PC-3 (cell line): Measurements from ENCODE around the gene FAM171A2. TPM values are rescaled to one million over a fixed set of nuclear protein-coding genes. Genes with fewer than 3 reads are reported as not detected.

Source experiments
- ATAC-seq: fragments of 200-7000 bp; cut with Tn5 transposase; 2 replicates; pipeline ENCODE4 v1.9.1; 2020; ENCODE audit warnings: mild to moderate bottlenecking, moderate library complexity
- BruUV-seq: library from RNA; stranded (reverse); fragments of 400-500 nt; replicated peaks from 2 replicates; lab custom pipeline; 2021; lab: Mats Ljungman, UMichigan
- CTCF ChIA-PET: fragments of 300-600 bp; sonication (Branson Sonifier 250); formaldehyde crosslinking; loops from one replicate; lab custom pipeline; 2022; ENCODE audit warnings: antibody characterized with exemption; lab: Charles Lee
- POLR2A ChIA-PET: fragments of 300-600 bp; sonication (Branson Sonifier 250); formaldehyde crosslinking; loops from one replicate; lab custom pipeline; 2022; ENCODE audit warnings: antibody characterized with exemption; ENCODE audit not compliant: unreplicated experiment; lab: Charles Lee
- DNase-seq: peaks from one replicate; pipeline ENCODE4 v3.0.0-alpha.2; 2015
- H2AFZ ChIP-seq: fragments of 300-600 bp; sonication (generic); 2 replicates; pipeline ENCODE4 v1.6.0; 2016; ENCODE audit warnings: antibody characterized with exemption, low read length
- H3F3A ChIP-seq: fragments of 300-600 bp; sonication (generic); one replicate; pipeline ENCODE4 v1.6.0; 2017; ENCODE audit warnings: antibody characterized with exemption, low read length, control low read depth, mild to moderate bottlenecking; ENCODE audit not compliant: unreplicated experiment
- H3K27ac ChIP-seq: fragments of 300-600 bp; sonication (generic); 2 replicates; pipeline ENCODE4 v1.5.1; 2016; ENCODE audit warnings: mild to moderate bottlenecking, low read length
- H3K27me3 ChIP-seq: fragments of 300-600 bp; sonication (generic); 2 replicates; pipeline ENCODE4 v1.6.1; 2016; ENCODE audit warnings: low read length, mixed read lengths
- H3K36me3 ChIP-seq: fragments of 300-600 bp; sonication (generic); 2 replicates; pipeline ENCODE4 v1.6.1; 2016; ENCODE audit warnings: low read depth, mixed run types, low read length, mixed read lengths
- H3K4me1 ChIP-seq: fragments of 300-600 bp; sonication (generic); 2 replicates; pipeline ENCODE4 v1.5.1; 2016; ENCODE audit warnings: low read length; ENCODE audit not compliant: insufficient read depth
- H3K4me2 ChIP-seq: fragments of 300-600 bp; sonication (generic); 2 replicates; pipeline ENCODE4 v1.6.0; 2016; ENCODE audit warnings: low read length
- H3K4me3 ChIP-seq: fragments of 300-600 bp; sonication (generic); 2 replicates; pipeline ENCODE4 v1.5.1; 2016; ENCODE audit warnings: mild to moderate bottlenecking, low read length, mixed read lengths
- H3K79me2 ChIP-seq: fragments of 300-600 bp; sonication (generic); 2 replicates; pipeline ENCODE4 v1.6.1; 2017; ENCODE audit warnings: low read length, mixed read lengths
- H3K9ac ChIP-seq: fragments of 300-600 bp; sonication (generic); 2 replicates; pipeline ENCODE4 v1.6.0; 2016; ENCODE audit warnings: mild to moderate bottlenecking, low read length
- H3K9me2 ChIP-seq: fragments of 300-600 bp; sonication (generic); replicated peaks from 2 replicates; pipeline ENCODE4 v1.6.1; 2016; ENCODE audit warnings: mixed run types, low read length, mixed read lengths
- H3K9me3 ChIP-seq: fragments of 300-600 bp; sonication (generic); 2 replicates; pipeline ENCODE4 v1.6.1; 2016; ENCODE audit warnings: low read length, mixed read lengths
- H4K20me1 ChIP-seq: fragments of 300-600 bp; sonication (generic); 2 replicates; pipeline ENCODE4 v1.6.1; 2016; ENCODE audit warnings: low read length, mixed read lengths
- EZH2 ChIP-seq: fragments of 300-600 bp; sonication (generic); IDR thresholded peaks from one replicate; pipeline ENCODE4 v1.6.1; 2017; ENCODE audit warnings: antibody characterized with exemption, mild to moderate bottlenecking, low read length; ENCODE audit not compliant: unreplicated experiment
- EZH2phosphoT487 ChIP-seq: fragments of 300-600 bp; sonication (generic); IDR thresholded peaks from 2 replicates; pipeline ENCODE4 v1.6.1; 2018; ENCODE audit warnings: mild to moderate bottlenecking, antibody characterized with exemption, low read length, borderline replicate concordance
- intact Hi-C: fragments of 100-400 bp; cut with micrococcal nuclease; formaldehyde crosslinking; loops from 2 replicates; pipeline ENCODE4 v1.9.0; 2023
- total RNA-seq: library from RNA; depleted of rRNA; stranded (reverse); fragments of >200 nt; gene quantifications from 2 replicates; pipeline ENCODE4 v1.2.3, GENCODE V29; 2014
- TF ChIP-seq, protein P1 (sequence below): fragments of 300-600 bp; sonication (generic); conservative IDR thresholded peaks from 2 replicates; pipeline ENCODE4 v1.5.1; 2017; ENCODE audit warnings: antibody characterized with exemption, low read depth, mild to moderate bottlenecking, low read length

Gene FAM171A2
- total RNA-seq, 1 experiment from 2014 or later = 16.3 TPM

DNA sequence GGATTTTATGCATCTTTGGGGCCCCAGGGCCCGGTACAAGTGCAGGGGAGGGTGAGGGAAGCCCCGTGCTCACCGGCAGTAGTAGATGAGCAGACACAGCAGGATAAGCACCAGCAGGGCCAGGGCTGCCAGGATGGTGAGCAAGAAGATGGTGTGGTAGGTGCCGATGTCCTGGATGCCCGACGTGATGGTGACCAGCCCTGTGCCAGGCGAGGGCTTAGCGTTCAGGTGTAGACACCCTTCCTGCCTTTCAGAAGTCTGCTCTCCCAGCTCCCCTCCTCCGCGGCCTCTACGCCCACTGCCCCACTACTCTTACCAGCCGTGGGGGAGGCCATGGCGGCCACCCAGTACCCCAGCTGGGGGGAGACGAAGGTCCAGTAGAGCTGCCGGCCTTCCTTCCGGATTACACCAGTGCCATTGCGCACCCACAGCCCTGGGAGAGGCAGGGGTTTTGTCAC is 8.0 kb downstream of the FAM171A2 start:
- intact Hi-C loops = no loop called here
- Histone ChIP-seq H3K79me2 (no peaks in the 10 kb centered on the region), H3K27me3 (no peaks in the 10 kb centered on the region), H3K36me3 (peaks cover 8% of the 10 kb centered on the region; the same call in 1 of the 2 replicates), H3K9me3 (no peaks in the 10 kb centered on the region), H3K9me2 (no peaks in the 10 kb centered on the region), H3K4me3 (no peak overlapping the region), H3K9ac (no peak overlapping the region), H3K4me2 (no peak overlapping the region), H2AFZ (no peak overlapping the region), H3K27ac (no peak overlapping the region), H4K20me1 (no peaks in the 10 kb centered on the region), H3K4me1 (no peaks in the 10 kb centered on the region), H3F3A (no peaks in the 10 kb centered on the region)
- no peak for ATAC-seq
- TF ChIP-seq EZH2 (no peak), EZH2phosphoT487 (no peak)
- TF ChIP-seq, protein P1, sequence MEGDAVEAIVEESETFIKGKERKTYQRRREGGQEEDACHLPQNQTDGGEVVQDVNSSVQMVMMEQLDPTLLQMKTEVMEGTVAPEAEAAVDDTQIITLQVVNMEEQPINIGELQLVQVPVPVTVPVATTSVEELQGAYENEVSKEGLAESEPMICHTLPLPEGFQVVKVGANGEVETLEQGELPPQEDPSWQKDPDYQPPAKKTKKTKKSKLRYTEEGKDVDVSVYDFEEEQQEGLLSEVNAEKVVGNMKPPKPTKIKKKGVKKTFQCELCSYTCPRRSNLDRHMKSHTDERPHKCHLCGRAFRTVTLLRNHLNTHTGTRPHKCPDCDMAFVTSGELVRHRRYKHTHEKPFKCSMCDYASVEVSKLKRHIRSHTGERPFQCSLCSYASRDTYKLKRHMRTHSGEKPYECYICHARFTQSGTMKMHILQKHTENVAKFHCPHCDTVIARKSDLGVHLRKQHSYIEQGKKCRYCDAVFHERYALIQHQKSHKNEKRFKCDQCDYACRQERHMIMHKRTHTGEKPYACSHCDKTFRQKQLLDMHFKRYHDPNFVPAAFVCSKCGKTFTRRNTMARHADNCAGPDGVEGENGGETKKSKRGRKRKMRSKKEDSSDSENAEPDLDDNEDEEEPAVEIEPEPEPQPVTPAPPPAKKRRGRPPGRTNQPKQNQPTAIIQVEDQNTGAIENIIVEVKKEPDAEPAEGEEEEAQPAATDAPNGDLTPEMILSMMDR = no peak
- no TSS peak for BruUV-seq
- ChIA-PET POLR2A (no interaction called here), CTCF (no interaction called here)
- no peak for DNase-seq

DNA sequence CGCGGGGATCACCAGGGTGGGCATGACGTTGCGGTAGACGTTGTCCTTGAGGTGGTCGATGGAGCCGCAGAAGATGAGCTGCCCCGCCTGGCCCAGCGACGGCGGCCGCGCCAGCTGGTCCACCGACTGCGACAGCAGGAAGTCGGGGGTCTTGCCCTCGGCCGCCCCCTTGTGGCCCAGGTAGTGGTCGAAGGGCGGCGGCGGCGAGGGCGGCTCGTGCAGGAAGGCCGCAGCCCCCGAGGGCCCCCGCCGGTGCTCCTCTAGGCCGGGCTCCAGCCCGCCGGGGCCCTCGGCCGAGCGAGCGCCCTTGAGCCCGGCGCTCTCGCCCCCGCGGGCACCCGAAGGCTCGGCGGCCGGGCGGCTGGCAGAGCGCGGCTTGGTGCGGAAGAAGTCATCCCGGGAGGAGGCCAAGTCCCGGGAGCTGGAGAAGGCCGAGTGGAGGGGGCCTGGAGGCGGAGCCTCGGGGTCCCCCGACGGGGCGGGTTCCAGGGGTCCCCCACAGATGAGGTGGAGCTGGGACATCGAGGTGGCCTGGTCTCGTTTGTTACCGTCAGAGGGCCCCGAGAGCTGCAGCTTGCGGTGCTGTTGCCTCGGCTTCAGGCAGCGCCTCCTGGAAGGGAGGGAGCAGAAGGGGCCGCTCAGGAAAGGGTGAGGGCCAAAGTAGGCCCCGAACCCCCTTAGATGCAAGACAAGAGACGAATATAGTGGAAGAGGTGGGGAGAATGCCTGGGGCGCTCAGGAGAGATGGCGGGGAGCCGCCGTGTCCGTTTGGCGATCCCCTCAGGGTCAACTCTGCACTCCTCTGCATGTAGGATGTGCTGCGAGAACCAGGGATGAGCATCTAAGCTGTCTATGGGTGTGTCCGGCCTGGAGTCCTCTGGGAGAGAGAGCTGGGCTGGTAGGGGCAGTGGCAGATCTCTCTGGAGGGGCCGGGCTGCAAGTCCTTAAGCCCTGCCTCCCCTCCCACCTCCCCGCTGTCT is 8.8 kb downstream of the FAM171A2 start:
- no peaks in the 10 kb centered on the region for H3K27me3 ChIP-seq
- ChIA-PET POLR2A (no interaction called here), CTCF (no interaction called here)
- H2AFZ ChIP-seq = no peak overlapping the region
- no peaks in the 10 kb centered on the region for H3K9me2 ChIP-seq
- no peak for DNase-seq
- H3K4me2 ChIP-seq = no peak overlapping the region
- H3K27ac ChIP-seq = no peak overlapping the region
- intact Hi-C loops = no loop called here
- TF ChIP-seq, protein P1 = no peak
- TF ChIP-seq EZH2phosphoT487 (no peak), EZH2 (no peak)
- H3K9ac ChIP-seq = no peak overlapping the region
- no peaks in the 10 kb centered on the region for H3K9me3 ChIP-seq
- H3K4me1 ChIP-seq = no peaks in the 10 kb centered on the region
- ATAC-seq = no peak
- no TSS peak for BruUV-seq
- H4K20me1 ChIP-seq = no peaks in the 10 kb centered on the region
- peaks cover 9% of the 10 kb centered on the region; the same call in 1 of the 2 replicates for H3K36me3 ChIP-seq
- H3K79me2 ChIP-seq = no peaks in the 10 kb centered on the region
- no peak overlapping the region for H3K4me3 ChIP-seq
- no peaks in the 10 kb centered on the region for H3F3A ChIP-seq
